Thymus (tissue), 11 donors: ENCODE data around the gene ARF4. TPM values are rescaled to one million over a fixed set of nuclear protein-coding genes. Genes with fewer than 3 reads are reported as not detected.
A peak's percentile ranks its signal among the peaks of the same experiment; 100 is the strongest.
"Not testable (repeated sequence)": the region's sequence is repeated elsewhere in the genome, so short reads cannot be mapped to it uniquely, and the experiment has no call there.

Source experiments
- DNase-seq, 9 donors: peaks; one replicate each; pipeline ENCODE4 v3.0.0-alpha.2; 2013; ENCODE audit warnings: low spot score in 9 of 9, low read depth in 6 of 9, missing footprints in 1 of 9
- H3K27ac ChIP-seq, 2 donors: one replicate each; pipeline ENCODE4 v1.5.1; 2013; ENCODE audit warnings: control low read depth in 1 of 2, low read depth in 1 of 2, low read length in 1 of 2, mild to moderate bottlenecking in 1 of 2, moderate library complexity in 1 of 2
- H3K27me3 ChIP-seq, 2 donors: one replicate each; pipeline ENCODE4 v1.5.1; 2013; ENCODE audit warnings: low read length in 1 of 2; ENCODE audit not compliant: control insufficient read depth in 2 of 2, insufficient read depth in 1 of 2
- H3K36me3 ChIP-seq, 2 donors: one replicate each; pipeline ENCODE4 v1.5.1; 2013; ENCODE audit warnings: low read length in 1 of 2, mild to moderate bottlenecking in 1 of 2, moderate library complexity in 1 of 2; ENCODE audit not compliant: control insufficient read depth in 2 of 2, insufficient read depth in 2 of 2
- H3K4me1 ChIP-seq, 2 donors: one replicate each; pipeline ENCODE4 v1.5.1; 2013; ENCODE audit warnings: low read length in 2 of 2; ENCODE audit not compliant: control insufficient read depth in 2 of 2, insufficient read depth in 2 of 2
- H3K4me3 ChIP-seq, 2 donors: one replicate each; pipeline ENCODE4 v1.5.1; 2013; ENCODE audit warnings: low read length in 2 of 2, control low read depth in 1 of 2, mild to moderate bottlenecking in 1 of 2
- H3K9me3 ChIP-seq, 2 donors: one replicate each; pipeline ENCODE4 v1.5.1; 2013; ENCODE audit warnings: low read length in 1 of 2, mild to moderate bottlenecking in 1 of 2; ENCODE audit not compliant: control insufficient read depth in 2 of 2, insufficient read depth in 1 of 2
- WGBS: extraction: QIAGEN DNeasy Blood & Tissue Kit; methylation state at CpG from one replicate; pipeline ENCODE4 v1.1.7; 2013; 5-methylcytosine and 5-hydroxymethylcytosine counted together
- polyA plus RNA-seq: library from polyadenylated mRNA; stranded (reverse); fragments of 200-250 nt; gene quantifications from one replicate; pipeline ENCODE4 v1.2.3, GENCODE V29; 2013
- total RNA-seq: library from RNA; stranded (reverse); fragments of 120-200 nt; gene quantifications from one replicate; pipeline ENCODE4 v1.2.4, GENCODE V29; 2013
- donor health status: healthy.

The ARF4 gene
- total and polyA plus RNA-seq, 2 donors, result 43.4 to 152 TPM

GRCh38 chr3:57617739-57618138, 20.6 kb upstream of the ARF4 start:
- WGBS, result 98% methylated on average over 3 of the region's 3 CpGs

GRCh38 chr3:57616233-57616632, 19.1 kb upstream of the ARF4 start:
- H3K9me3 ChIP-seq, result no peaks in the 10 kb centered on the region
- no peak overlapping the region for H3K4me3 ChIP-seq
- no peak overlapping the region for H3K27ac ChIP-seq
- no peaks in the 10 kb centered on the region for H3K27me3 ChIP-seq
- H3K4me1 ChIP-seq, result no peaks in the 10 kb centered on the region
- no peak for DNase-seq
- peaks cover 0 to 2% of the 10 kb centered on the region in 2 donors for H3K36me3 ChIP-seq
- WGBS, result 62% methylated on average over 3 of the region's 3 CpGs

More at GRCh38 chr3:57617739-57618138, 20.6 kb upstream of the ARF4 start:
- Histone ChIP-seq H3K27me3 (no peaks in the 10 kb centered on the region), H3K9me3 (no peaks in the 10 kb centered on the region), H3K27ac (no peak overlapping the region), H3K4me1 (no peaks in the 10 kb centered on the region), H3K36me3 (peaks cover 0 to 6% of the 10 kb centered on the region in 2 donors), H3K4me3 (no peak overlapping the region)
- DNase-seq, result no peak

- over 99% methylated on average over 5 of the region's 5 CpGs for whole genome bisulfite sequencing
These were observed 14.7 kb upstream of the ARF4 start for GRCh38 chr3:57611870-57612269.

GRCh38 chr3:57605683-57606082, 8.5 kb upstream of the ARF4 start:
- Histone ChIP-seq H3K27me3 (no peaks in the 10 kb centered on the region), H3K4me1 (no peaks in the 10 kb centered on the region), H3K9me3 (no peaks in the 10 kb centered on the region), H3K4me3 (no peak overlapping the region), H3K27ac (no peak overlapping the region), H3K36me3 (no peaks in the 10 kb centered on the region)
- DNase-seq, result no peak

More at GRCh38 chr3:57611870-57612269, 14.7 kb upstream of the ARF4 start:
- H3K4me3 ChIP-seq, H3K27me3 ChIP-seq, H3K27ac ChIP-seq, H3K4me1 ChIP-seq, DNase-seq, H3K9me3 ChIP-seq, H3K36me3 ChIP-seq: not testable (repeated sequence)

GRCh38 chr3:57604971-57605370, 7.8 kb upstream of the ARF4 start:
- no peaks in the 10 kb centered on the region for H3K27me3 ChIP-seq
- H3K4me3 ChIP-seq, result no peak overlapping the region
- no peak overlapping the region for H3K27ac ChIP-seq
- H3K36me3 ChIP-seq, result no peaks in the 10 kb centered on the region
- WGBS, result 98% methylated on average over 2 of the region's 2 CpGs
- H3K9me3 ChIP-seq, result no peaks in the 10 kb centered on the region
- DNase-seq, result no peak
- no peaks in the 10 kb centered on the region for H3K4me1 ChIP-seq

GRCh38 chr3:57600195-57600594, 3.1 kb upstream of the ARF4 start:
- Histone ChIP-seq H3K27ac (no peak overlapping the region), H3K4me3 (no peak overlapping the region), H3K9me3 (peaks cover 0 to 4% of the 10 kb centered on the region in 2 donors), H3K36me3 (no peaks in the 10 kb centered on the region), H3K27me3 (no peaks in the 10 kb centered on the region), H3K4me1 (peaks cover 9 to 14% of the 10 kb centered on the region in 2 donors)
- no peak for DNase-seq
- WGBS, result 99% methylated on average over 2 of the region's 2 CpGs

- H3K4me3 ChIP-seq, result peak overlapping the region; percentile 78 to 85
- H3K4me1 ChIP-seq, result peaks cover 9 to 15% of the 10 kb centered on the region in 2 donors
- H3K27ac ChIP-seq, result peak overlapping the region; percentile 68 to 97
- DNase-seq, result peak in 2 of 9 donors; percentile 2 to 12
- peaks cover 0 to 4% of the 10 kb centered on the region in 2 donors for H3K9me3 ChIP-seq
- peaks cover 0 to under 1% of the 10 kb centered on the region in 2 donors for H3K36me3 ChIP-seq
- WGBS, result 76% methylated on average over 5 of the region's 5 CpGs
- H3K27me3 ChIP-seq, result no peaks in the 10 kb centered on the region
These were observed 1.7 kb upstream of the ARF4 start for GRCh38 chr3:57598765-57599360.

- H3K36me3 ChIP-seq, result peaks cover 0 to 9% of the 10 kb centered on the region in 2 donors
- H3K4me3 ChIP-seq, result peak overlapping the region; percentile 85 to 95
- DNase-seq, result peak in 5 of 9 donors; percentile 13 to 63 (median 38)
- H3K27me3 ChIP-seq, result no peaks in the 10 kb centered on the region
- peaks cover 0 to 4% of the 10 kb centered on the region in 2 donors for H3K9me3 ChIP-seq
- peak overlapping the region; percentile 98 to 99 for H3K27ac ChIP-seq
- peaks cover 9 to 15% of the 10 kb centered on the region in 2 donors for H3K4me1 ChIP-seq
- WGBS, result under 1% methylated on average over 31 of the region's 31 CpGs
These were observed 533 bp downstream of the ARF4 start for GRCh38 chr3:57596495-57597126.

- DNase-seq, result no peak
- Histone ChIP-seq H3K27ac (no peak overlapping the region), H3K4me3 (no peak overlapping the region), H3K27me3 (no peaks in the 10 kb centered on the region), H3K9me3 (peaks cover 0 to 4% of the 10 kb centered on the region in 2 donors), H3K4me1 (peaks cover 9 to 15% of the 10 kb centered on the region in 2 donors), H3K36me3 (peaks cover 0 to 9% of the 10 kb centered on the region in 2 donors)
- WGBS, result 90% methylated on average over 5 of the region's 5 CpGs
These were observed 2.6 kb downstream of the ARF4 start for GRCh38 chr3:57594576-57594975.
